HUES64 (cell line): ENCODE results near the gene ZBTB3.

Experiments used
- H3K27ac ChIP-seq: 2 replicates; pipeline ENCODE4 v1.7.0; 2013; ENCODE audit warnings: low read depth, low read length, inconsistent platforms
- H3K27me3 ChIP-seq: 2 replicates; pipeline ENCODE4 v1.6.1; 2013; ENCODE audit warnings: mild to moderate bottlenecking, low read length; ENCODE audit not compliant: insufficient read depth
- H3K36me3 ChIP-seq: 2 replicates; pipeline ENCODE4 v1.6.1; 2013; ENCODE audit warnings: mild to moderate bottlenecking, low read length; ENCODE audit not compliant: insufficient read depth
- H3K4me1 ChIP-seq: 2 replicates; pipeline ENCODE4 v1.6.1; 2013; ENCODE audit warnings: mild to moderate bottlenecking, low read length, moderate library complexity; ENCODE audit not compliant: insufficient read depth
- H3K4me3 ChIP-seq: 2 replicates; pipeline ENCODE4 v1.5.1; 2013; ENCODE audit warnings: mild to moderate bottlenecking, low read length, moderate library complexity
- H3K9ac ChIP-seq: 2 replicates; pipeline ENCODE4 v1.6.1; 2013; ENCODE audit warnings: mild to moderate bottlenecking, low read depth, low read length
- H3K9me3 ChIP-seq: 2 replicates; pipeline ENCODE4 v1.6.1; 2013; ENCODE audit warnings: low read depth, low read length; ENCODE audit not compliant: insufficient read depth
- WGBS: fragments of 150-250, 120-280 bp; methylation state at CpG from one replicate; pipeline ENCODE4 v1.1.7; 2013; ENCODE audit warnings: missing lambda C conversion rate; 5-methylcytosine and 5-hydroxymethylcytosine counted together

ZBTB3 gene

GRCh38 chr11:62713343-62713742 is 40.6 kb downstream of the ZBTB3 start:
- Histone ChIP-seq H3K9ac (no peak overlapping the region), H3K36me3 (peaks cover 81% of the 10 kb centered on the region), H3K4me3 (no peak overlapping the region), H3K4me1 (peaks cover 9% of the 10 kb centered on the region), H3K27ac (peak overlapping the region; percentile 12; the same call in 1 of the 2 replicates), H3K27me3 (no peaks in the 10 kb centered on the region), H3K9me3 (no peaks in the 10 kb centered on the region)
- WGBS: 100% methylated on average over 1 of the region's 2 CpGs

GRCh38 chr11:62712861-62713260 is 41.1 kb downstream of the ZBTB3 start:
- 96% methylated on average over 3 of the region's 3 CpGs for WGBS
- Histone ChIP-seq H3K4me3 (no peak overlapping the region), H3K27me3 (no peaks in the 10 kb centered on the region), H3K9ac (no peak overlapping the region), H3K9me3 (no peaks in the 10 kb centered on the region), H3K36me3 (peaks cover 76% of the 10 kb centered on the region), H3K27ac (no peak overlapping the region), H3K4me1 (peaks cover 13% of the 10 kb centered on the region)

- Histone ChIP-seq H3K4me3 (no peak overlapping the region), H3K27me3 (no peaks in the 10 kb centered on the region), H3K36me3 (peaks cover 71% of the 10 kb centered on the region), H3K9me3 (no peaks in the 10 kb centered on the region), H3K9ac (no peak overlapping the region), H3K27ac (no peak overlapping the region), H3K4me1 (peaks cover 17% of the 10 kb centered on the region)
- 95% methylated on average over 6 of the region's 6 CpGs for WGBS
Measured at GRCh38 chr11:62712276-62712812, 41.6 kb downstream of the ZBTB3 start.

GRCh38 chr11:62710001-62710345 is 44.0 kb downstream of the ZBTB3 start:
- Histone ChIP-seq H3K4me3 (peak overlapping the region; percentile 82), H3K27me3 (no peaks in the 10 kb centered on the region), H3K4me1 (peaks cover 21% of the 10 kb centered on the region), H3K36me3 (peaks cover 50% of the 10 kb centered on the region), H3K27ac (peak overlapping the region; percentile 99), H3K9me3 (no peaks in the 10 kb centered on the region), H3K9ac (peak overlapping the region; percentile 95)
- 76% methylated on average over 7 of the region's 7 CpGs for WGBS

- peaks cover 21% of the 10 kb centered on the region for H3K4me1 ChIP-seq
- H3K27me3 ChIP-seq: no peaks in the 10 kb centered on the region
- peaks cover 47% of the 10 kb centered on the region for H3K36me3 ChIP-seq
- WGBS: 5% methylated on average over 47 of the region's 47 CpGs
- peak overlapping the region; percentile 82 for H3K4me3 ChIP-seq
- peak overlapping the region; percentile 99 for H3K27ac ChIP-seq
- no peaks in the 10 kb centered on the region for H3K9me3 ChIP-seq
- H3K9ac ChIP-seq: peak overlapping the region; percentile 95
Measured at GRCh38 chr11:62709247-62710000, 44.5 kb downstream of the ZBTB3 start.

- Histone ChIP-seq H3K27me3 (no peaks in the 10 kb centered on the region), H3K36me3 (peaks cover 41% of the 10 kb centered on the region), H3K9me3 (no peaks in the 10 kb centered on the region), H3K4me1 (peaks cover 21% of the 10 kb centered on the region), H3K4me3 (peak overlapping the region; percentile 82), H3K27ac (peak overlapping the region; percentile 83), H3K9ac (peak overlapping the region; percentile 95)
- WGBS: 17% methylated on average over 7 of the region's 7 CpGs
Measured at GRCh38 chr11:62708793-62709192, 45.2 kb downstream of the ZBTB3 start.

- peaks cover 37% of the 10 kb centered on the region for H3K36me3 ChIP-seq
- peaks cover 21% of the 10 kb centered on the region for H3K4me1 ChIP-seq
- H3K9ac ChIP-seq: no peak overlapping the region
- WGBS: 80% methylated on average over 5 of the region's 5 CpGs
- H3K9me3 ChIP-seq: no peaks in the 10 kb centered on the region
- peak overlapping the region; percentile 82 for H3K4me3 ChIP-seq
- no peaks in the 10 kb centered on the region for H3K27me3 ChIP-seq
- H3K27ac ChIP-seq: 0 out of 2 replicates have a peak overlapping the region, but pooled peaks have one; percentile 83
Measured at GRCh38 chr11:62708392-62708791, 45.6 kb downstream of the ZBTB3 start.

GRCh38 chr11:62707277-62707861 is 46.6 kb downstream of the ZBTB3 start, which contains the start of the genes BSCL2 and GNG3:
Gene BSCL2, minus strand, starts transcription at chr11:62707424. Its CDS starts 229 bp downstream, at chr11:62707195.
Gene GNG3, plus strand, starts transcription at chr11:62707676. Its CDS starts 620 bp downstream, at chr11:62708296.
- Histone ChIP-seq H3K27ac (peak within 1 kb of the TSS; percentile 80; the same call in 1 of the 2 replicates), H3K4me1 (peaks cover 21% of the 10 kb centered on the region), H3K36me3 (peaks cover 28% of the 10 kb centered on the region)

GRCh38 chr11:62706850-62707247 is 47.1 kb downstream of the ZBTB3 start:
- Histone ChIP-seq H3K27ac (peak overlapping the region; percentile 80; the same call in 1 of the 2 replicates), H3K4me3 (peak overlapping the region; percentile 81), H3K27me3 (no peaks in the 10 kb centered on the region), H3K36me3 (peaks cover 26% of the 10 kb centered on the region), H3K9me3 (no peaks in the 10 kb centered on the region), H3K9ac (peak overlapping the region; percentile 77), H3K4me1 (peaks cover 21% of the 10 kb centered on the region)
- 8% methylated on average over 8 of the region's 8 CpGs for WGBS

More at GRCh38 chr11:62707277-62707861, 46.6 kb downstream of the ZBTB3 start, which contains the start of the genes BSCL2 and GNG3:
- H3K9me3 ChIP-seq: no peaks in the 10 kb centered on the region
- H3K9ac ChIP-seq: peak within 1 kb of the TSS; percentile 77
- WGBS: 3% methylated on average over 9 of the region's 10 CpGs
- H3K4me3 ChIP-seq: peak within 1 kb of the TSS; percentile 82
- no peaks in the 10 kb centered on the region for H3K27me3 ChIP-seq

- H3K27me3 ChIP-seq: no peaks in the 10 kb centered on the region
- H3K27ac ChIP-seq: peak overlapping the region; percentile 80
- WGBS: 1% methylated on average over 73 of the region's 73 CpGs
Measured at GRCh38 chr11:62705880-62706849, 47.8 kb downstream of the ZBTB3 start.

More at GRCh38 chr11:62705880-62706849, 47.8 kb downstream of the ZBTB3 start:
- H3K9me3 ChIP-seq: no peaks in the 10 kb centered on the region
- H3K9ac ChIP-seq: peak overlapping the region; percentile 80
- peaks cover 26% of the 10 kb centered on the region for H3K36me3 ChIP-seq
- H3K4me1 ChIP-seq: peaks cover 21% of the 10 kb centered on the region
- H3K4me3 ChIP-seq: peak overlapping the region; percentile 81
